IMR-90 (cell line): ENCODE results near the gene PLD1.

Experiments
- CTCF ChIP-seq: conservative IDR thresholded peaks from 2 replicates; pipeline ENCODE4 v1.5.1; 2012; ENCODE audit warnings: mild to moderate bottlenecking, low read depth, low read length, improper control_type of control experiment
- MXI1 ChIP-seq: IDR thresholded peaks from 2 replicates; pipeline ENCODE4 v1.6.1; 2012; ENCODE audit warnings: low read depth, mild to moderate bottlenecking, low read length, moderate library complexity, borderline replicate concordance
- POLR2A ChIP-seq: IDR thresholded peaks from 2 replicates; pipeline ENCODE4 v1.6.1; 2012; ENCODE audit warnings: mild to moderate bottlenecking, low read depth, low read length
- RFX5 ChIP-seq: IDR thresholded peaks from 2 replicates; pipeline ENCODE4 v1.8.0; 2012; ENCODE audit warnings: low read depth, mild to moderate bottlenecking, low read length, moderate library complexity

- TF ChIP-seq CTCF (no peak), MXI1 (no peak), POLR2A (no peak), RFX5 (no peak)
Observed at GRCh38 chr3:171834461-171834801, 24.1 kb upstream of the PLD1 start.
